Activated CD4-positive, alpha-beta T cell treated with anti-CD3 and anti-CD28 coated beads for 36 hours (primary cell): Measurements from ENCODE around the gene ACTA1. TPM values are rescaled to one million over a fixed set of nuclear protein-coding genes. Genes with fewer than 3 reads are reported as not detected.

Experiments
- ATAC-seq: fragments of 200-7000 bp; cut with Tn5 transposase; one replicate; pipeline ENCODE4 v1.10.0; 2021; ENCODE audit warnings: mild to moderate bottlenecking, moderate library complexity
- CTCF ChIA-PET: fragments of 350-600 bp; sonication (Branson Sonifier 250); formaldehyde crosslinking; loops from one replicate; lab custom pipeline; 2021; ENCODE audit warnings: antibody characterized with exemption; lab: Charles Lee
- POLR2A ChIA-PET: fragments of 350-600 bp; sonication (Branson Sonifier 250); formaldehyde crosslinking; loops from one replicate; lab custom pipeline; 2021; ENCODE audit warnings: antibody characterized with exemption, inconsistent platforms; lab: Charles Lee
- DNase-seq: peaks from one replicate; pipeline ENCODE4 v3.0.0-alpha.2; 2020
- H3K27ac Mint-ChIP-seq: one replicate; pipeline ENCODE4 v1.8.0; 2021; ENCODE audit warnings: mixed read lengths
- H3K27me3 Mint-ChIP-seq: one replicate; pipeline ENCODE4 v1.8.0; 2021; ENCODE audit warnings: mixed read lengths
- H3K36me3 Mint-ChIP-seq: one replicate; pipeline ENCODE4 v1.8.0; 2021; ENCODE audit warnings: low read depth, mixed read lengths
- H3K4me1 Mint-ChIP-seq: one replicate; pipeline ENCODE4 v1.8.0; 2021; ENCODE audit warnings: mixed read lengths
- H3K4me3 Mint-ChIP-seq: one replicate; pipeline ENCODE4 v1.8.0; 2021; ENCODE audit warnings: mild to moderate bottlenecking, moderate library complexity, mixed read lengths
- H3K9me3 Mint-ChIP-seq: one replicate; pipeline ENCODE4 v1.8.0; 2021; ENCODE audit warnings: low read depth, mixed read lengths
- intact Hi-C, 2 experiments: fragments of 100-400 bp; cut with DNase I in 1 of 2; cut with micrococcal nuclease in 1 of 2; formaldehyde crosslinking; loops; one replicate each; pipeline versions ENCODE4 v1.14.2 to v1.15.1; 2022 to 2024; cut with DNase I, micrococcal nuclease
- total RNA-seq, 2 experiments: library from RNA; stranded (reverse); gene quantifications; one replicate each; pipeline ENCODE4 v1.2.3, GENCODE V29; 2021

ACTA1 gene
- total RNA-seq, 2 experiments from 2014 or later = not detected

DNA sequence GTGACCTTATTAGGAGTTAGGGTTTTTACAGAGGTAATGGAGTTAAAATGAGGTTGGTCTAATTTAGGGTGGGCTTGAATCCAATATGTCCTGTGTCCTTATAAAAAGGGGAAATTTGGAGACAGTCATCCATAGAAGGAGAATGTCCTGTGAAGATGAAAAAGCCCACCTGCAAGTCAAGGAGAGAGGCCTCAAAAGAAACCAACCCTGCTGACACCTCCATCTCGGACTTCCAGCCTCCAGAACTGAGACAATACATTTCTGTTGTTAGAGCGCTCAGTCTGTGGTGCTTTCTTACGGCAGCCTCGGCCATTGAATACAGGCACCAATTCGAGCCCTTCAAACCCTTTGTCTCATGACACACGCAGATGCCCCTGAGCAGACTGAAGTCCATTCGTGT, 43.8 kb downstream of the ACTA1 start:
- ChIA-PET CTCF (no interaction called here), POLR2A (no interaction called here)

DNA sequence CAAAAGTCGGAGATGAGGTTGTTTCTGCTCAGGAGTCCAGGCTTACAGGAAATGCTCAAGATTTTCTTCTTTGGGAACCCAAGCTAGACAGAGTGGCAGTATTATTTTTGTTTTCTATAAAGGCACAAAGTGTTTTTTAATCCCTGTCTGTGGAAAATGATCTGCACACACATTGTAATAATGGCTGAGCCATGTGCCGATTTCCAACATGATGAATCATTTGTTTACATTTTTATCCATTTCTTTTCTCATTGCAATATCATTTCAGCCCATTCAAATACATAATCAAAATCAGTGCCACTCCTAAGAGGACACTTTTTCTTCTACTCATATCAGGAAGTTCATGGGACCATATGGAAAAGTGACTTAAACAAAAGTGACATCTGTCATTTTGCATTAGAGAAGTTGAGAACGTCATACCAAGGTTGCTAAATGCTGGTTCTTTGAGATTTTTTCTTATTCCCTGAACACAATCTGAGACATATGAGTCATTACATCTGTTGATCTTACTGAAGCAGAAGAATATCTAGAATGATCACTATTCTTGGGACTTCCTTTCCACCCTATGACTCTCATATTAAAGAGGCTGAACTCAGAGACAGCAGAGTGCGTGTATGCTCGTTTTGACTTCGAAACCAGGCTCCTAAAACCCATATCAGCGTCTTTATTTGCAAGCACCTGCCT, 44.9 kb downstream of the ACTA1 start:
- no peak for ATAC-seq
- DNase-seq = no peak
- H3K4me1 Mint-ChIP-seq = no peaks in the 10 kb centered on the region
- H3K4me3 Mint-ChIP-seq = no peak overlapping the region
- H3K27ac Mint-ChIP-seq = no peak overlapping the region
- H3K9me3 Mint-ChIP-seq = no peaks in the 10 kb centered on the region
- peaks cover 14% of the 10 kb centered on the region for H3K27me3 Mint-ChIP-seq
- ChIA-PET CTCF (no interaction called here), POLR2A (no interaction called here)
- intact Hi-C loops = no loop called here
- H3K36me3 Mint-ChIP-seq = no peaks in the 10 kb centered on the region

More for the DNA sequence above, 43.8 kb downstream of the ACTA1 start:
- no peak for ATAC-seq
- Mint-ChIP-seq H3K4me3 (no peak overlapping the region), H3K9me3 (no peaks in the 10 kb centered on the region), H3K27ac (no peak overlapping the region), H3K36me3 (no peaks in the 10 kb centered on the region), H3K27me3 (peaks cover 13% of the 10 kb centered on the region), H3K4me1 (no peaks in the 10 kb centered on the region)
- intact Hi-C loops = no loop called here
- no peak for DNase-seq

DNA sequence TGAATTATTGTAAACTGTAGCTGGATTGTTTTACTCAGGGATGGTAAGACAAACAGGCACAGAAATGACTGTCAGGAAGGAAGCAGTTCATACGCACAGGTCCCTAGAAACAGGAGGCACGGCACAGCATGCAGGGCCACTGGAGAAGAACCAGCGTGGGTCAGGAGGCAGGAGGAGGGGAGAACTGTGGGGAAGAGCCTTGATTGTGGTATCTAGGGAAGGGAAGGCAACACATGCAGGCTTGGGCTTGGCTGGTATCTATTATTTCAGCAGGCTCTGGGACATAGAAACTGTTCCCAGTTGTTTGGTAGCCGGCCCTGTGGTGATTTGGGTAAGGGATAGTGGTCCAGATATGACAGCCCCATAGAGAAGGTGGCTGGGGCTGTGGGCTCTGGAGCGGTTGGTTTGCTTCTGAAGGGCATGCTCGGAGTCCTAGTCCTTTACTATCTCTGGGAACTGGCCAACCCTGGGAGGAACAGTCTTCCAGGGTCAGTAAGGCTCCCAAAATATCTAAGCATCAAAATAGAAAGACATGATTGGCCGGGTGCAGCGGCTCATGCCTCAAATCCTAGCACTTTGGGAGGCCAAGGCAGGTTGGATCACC, 47.9 kb downstream of the ACTA1 start:
- no peaks in the 10 kb centered on the region for H3K36me3 Mint-ChIP-seq
- no peak overlapping the region for H3K4me3 Mint-ChIP-seq
- H3K4me1 Mint-ChIP-seq = no peaks in the 10 kb centered on the region
- ChIA-PET POLR2A (no interaction called here), CTCF (no interaction called here)
- intact Hi-C loops = no loop called here
- DNase-seq (no peak), ATAC-seq (no peak)
- no peaks in the 10 kb centered on the region for H3K9me3 Mint-ChIP-seq
- no peak overlapping the region for H3K27ac Mint-ChIP-seq
- peaks cover 6% of the 10 kb centered on the region for H3K27me3 Mint-ChIP-seq

DNA sequence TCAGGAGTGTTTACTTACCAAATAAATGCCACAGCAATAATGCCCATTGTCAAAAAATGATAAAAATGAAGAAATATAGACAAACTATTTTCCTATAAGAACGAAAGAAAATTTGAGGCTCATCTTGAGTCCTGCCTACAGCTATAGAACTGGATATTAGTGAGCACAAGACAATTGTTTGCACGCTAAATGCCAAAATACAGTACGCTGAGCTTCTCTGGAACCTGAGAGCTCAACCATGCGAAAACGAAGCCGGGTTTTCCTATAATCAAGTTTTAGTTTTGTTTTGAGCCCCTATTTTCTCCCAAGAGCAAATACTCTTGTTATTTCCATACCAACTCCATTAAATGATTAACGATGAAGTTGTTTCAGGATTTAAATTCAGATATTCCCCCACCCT, 49.1 kb downstream of the ACTA1 start:
- ChIA-PET POLR2A (no interaction called here), CTCF (interaction anchor here (1.2 kb wide), 1 partner anchor 12 kb away, joined by 3 read pairs; no protein-coding TSS in a partner anchor)
- ATAC-seq = no peak
- peaks cover 3% of the 10 kb centered on the region for H3K27me3 Mint-ChIP-seq
- intact Hi-C loops = no loop called here
- H3K4me1 Mint-ChIP-seq = no peaks in the 10 kb centered on the region
- no peak overlapping the region for H3K27ac Mint-ChIP-seq
- H3K4me3 Mint-ChIP-seq = no peak overlapping the region
- H3K9me3 Mint-ChIP-seq = no peaks in the 10 kb centered on the region
- DNase-seq = no peak
- no peaks in the 10 kb centered on the region for H3K36me3 Mint-ChIP-seq

DNA sequence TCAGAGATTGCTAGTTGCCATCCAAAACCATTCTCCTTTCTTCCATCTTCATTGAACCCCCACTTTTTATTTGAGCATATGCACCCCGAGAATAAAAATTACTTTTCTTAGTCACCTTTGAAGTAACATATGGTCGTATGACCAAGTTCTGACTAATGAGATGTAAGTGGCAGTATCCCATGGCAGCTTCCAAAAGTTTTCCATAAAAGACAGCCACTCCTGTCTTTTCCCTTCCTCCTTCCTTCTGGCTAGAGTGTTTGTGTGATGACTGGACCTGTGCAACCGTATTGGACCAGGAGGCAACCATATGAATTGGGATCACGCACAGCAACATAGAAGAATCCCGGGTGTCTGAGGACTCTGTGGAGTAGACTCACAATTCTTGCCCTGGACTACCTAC, 49.9 kb downstream of the ACTA1 start:
- H3K27me3 Mint-ChIP-seq = peaks cover 3% of the 10 kb centered on the region
- H3K4me1 Mint-ChIP-seq = no peaks in the 10 kb centered on the region
- ATAC-seq (no peak), DNase-seq (no peak)
- no peak overlapping the region for H3K27ac Mint-ChIP-seq
- CTCF ChIA-PET = no interaction called here
- no peaks in the 10 kb centered on the region for H3K9me3 Mint-ChIP-seq
- intact Hi-C loops = no loop called here
- H3K36me3 Mint-ChIP-seq = no peaks in the 10 kb centered on the region
- POLR2A ChIA-PET = no interaction called here
- H3K4me3 Mint-ChIP-seq = no peak overlapping the region

DNA sequence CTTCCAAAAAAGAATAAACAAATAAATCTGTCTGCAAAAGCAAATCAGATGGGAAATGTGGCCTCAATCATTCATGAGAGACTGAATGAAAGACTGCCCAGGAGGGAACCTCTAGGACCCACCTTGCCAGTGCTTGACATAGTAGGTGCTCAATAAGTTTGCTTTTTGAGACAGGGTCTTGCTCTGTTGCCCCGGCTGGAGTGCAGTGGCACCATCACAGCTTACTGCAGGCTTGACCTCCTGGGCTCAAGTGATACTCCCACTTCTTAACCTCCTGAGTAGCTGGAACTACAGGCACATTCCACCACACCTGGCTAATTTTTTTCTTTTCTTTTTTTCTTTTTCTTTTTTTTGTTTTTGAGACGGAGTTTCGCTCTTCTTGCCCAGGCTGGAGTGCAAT, 50.7 kb downstream of the ACTA1 start:
- POLR2A ChIA-PET = no interaction called here
- no peak overlapping the region for H3K27ac Mint-ChIP-seq
- CTCF ChIA-PET = no interaction called here
- no peak for DNase-seq
- ATAC-seq = no peak
- no peaks in the 10 kb centered on the region for H3K36me3 Mint-ChIP-seq
- no peaks in the 10 kb centered on the region for H3K4me1 Mint-ChIP-seq
- H3K27me3 Mint-ChIP-seq = peaks cover 3% of the 10 kb centered on the region
- intact Hi-C loops = no loop called here
- no peaks in the 10 kb centered on the region for H3K9me3 Mint-ChIP-seq
- H3K4me3 Mint-ChIP-seq = no peak overlapping the region

Other genes starting within 250 kb of the ACTA1 start
- 10 to 100 TPM; 22.1 to 24.0 TPM for gene RAB4A, start 163.0 kb downstream of the ACTA1 start, total RNA-seq
- gene CCSAP, start 91.0 kb downstream of the ACTA1 start, total RNA-seq = 1 to 10 TPM; 7.9 to 8.4 TPM
- 10 to 100 TPM; 53.5 to 57.5 TPM for gene NUP133, start 74.2 kb upstream of the ACTA1 start, total RNA-seq
- 10 to 100 TPM; 18.4 to 30.1 TPM for gene ABCB10, start 124.6 kb upstream of the ACTA1 start, total RNA-seq
- gene TAF5L, start 192.0 kb upstream of the ACTA1 start, total RNA-seq = 10 to 100 TPM; 16.5 to 17.6 TPM
- 10 to 100 TPM; 13.9 to 16.5 TPM for gene URB2, start 192.2 kb upstream of the ACTA1 start, total RNA-seq